Sigmoid colon (tissue), 7 donors: Measurements from ENCODE around the gene CLEC4G. TPM values are rescaled to one million over a fixed set of nuclear protein-coding genes. Genes with fewer than 3 reads are reported as not detected.

Experiments used
- DNase-seq: peaks from one replicate; pipeline ENCODE4 v3.0.0-alpha.2; 2019
- H3K27ac ChIP-seq, 4 donors: fragments of 200-600 bp; sonication (generic); one replicate each; pipeline ENCODE4 v1.5.1; 2016 to 2019; ENCODE audit warnings: mild to moderate bottlenecking in 1 of 4
- H3K27me3 ChIP-seq, 3 donors: fragments of 200-600 bp; sonication (generic); one replicate each; pipeline ENCODE4 v1.5.1; 2019; ENCODE audit warnings: mild to moderate bottlenecking in 1 of 3
- H3K36me3 ChIP-seq, 4 donors: fragments of 200-600 bp; sonication (generic); one replicate each; pipeline ENCODE4 v1.5.1; 2016 to 2019
- H3K4me1 ChIP-seq, 4 donors: fragments of 200-600 bp; sonication (generic); one replicate each; pipeline ENCODE4 v1.5.1; 2017 to 2019
- H3K4me3 ChIP-seq, 4 donors: fragments of 200-600 bp; sonication (generic); one replicate each; pipeline ENCODE4 v1.5.1; 2017 to 2019; ENCODE audit warnings: mild to moderate bottlenecking in 2 of 4, moderate library complexity in 1 of 4
- H3K9me3 ChIP-seq, 4 donors: fragments of 200-600 bp in 3 of 4; sonication (generic) in 3 of 4; one replicate each; pipeline versions ENCODE4 v1.5.1 to v1.6.1; 2013 to 2019
- EP300 ChIP-seq, 4 donors: sonication (generic); formaldehyde crosslinking; IDR thresholded peaks; one replicate each; pipeline ENCODE4 v1.6.1; 2017; ENCODE audit warnings: antibody characterized with exemption in 4 of 4
- POLR2A ChIP-seq, 2 donors: fragments of 450-650 bp; IDR thresholded peaks; one replicate each; pipeline ENCODE4 v1.6.1; 2016; ENCODE audit warnings: antibody characterized with exemption in 2 of 2, mild to moderate bottlenecking in 2 of 2, moderate library complexity in 2 of 2
- POLR2AphosphoS5 ChIP-seq, 4 donors: sonication (generic); formaldehyde crosslinking; IDR thresholded peaks; one replicate each; pipeline ENCODE4 v1.6.1; 2017; ENCODE audit warnings: antibody characterized with exemption in 4 of 4
- WGBS, 2 donors: extraction: QIAGEN DNeasy Blood & Tissue Kit; methylation state at CpG; one replicate each; pipeline ENCODE4 v1.1.7; 2013; 5-methylcytosine and 5-hydroxymethylcytosine counted together
- intact Hi-C: fragments of 100-400 bp; cut with DNase I; formaldehyde crosslinking; loops from one replicate; pipeline ENCODE4 v1.15.1; 2023
- polyA plus RNA-seq, 3 donors: library from polyadenylated mRNA; stranded (reverse); fragments of 200-250 nt; gene quantifications; one replicate each; pipeline ENCODE4 v1.2.3, GENCODE V29; 2013
- total RNA-seq, 4 donors: library from RNA; depleted of rRNA; stranded (reverse); fragments of >200 nt; gene quantifications; one replicate each; pipeline ENCODE4 v1.1.0, GENCODE V29; 2016
- TF ChIP-seq, protein P1 (sequence below), 4 experiments: fragments of 450-650 bp in 3 of 4; fragments of 200-600 bp in 1 of 4; IDR thresholded peaks; one replicate each; pipeline ENCODE4 v1.5.1; 2016 to 2019; ENCODE audit warnings: antibody characterized with exemption in 4 of 4, mild to moderate bottlenecking in 3 of 4, moderate library complexity in 2 of 4
- donor health status: healthy with polysubstance abuse.
- donor health status: Bipolar disorder and iron deficiency.
- donor health status: healthy.

CLEC4G gene
- total and polyA plus RNA-seq, 7 donors: 0.45 to 3.6 (median 2.2) TPM; not detected in 1

DNA sequence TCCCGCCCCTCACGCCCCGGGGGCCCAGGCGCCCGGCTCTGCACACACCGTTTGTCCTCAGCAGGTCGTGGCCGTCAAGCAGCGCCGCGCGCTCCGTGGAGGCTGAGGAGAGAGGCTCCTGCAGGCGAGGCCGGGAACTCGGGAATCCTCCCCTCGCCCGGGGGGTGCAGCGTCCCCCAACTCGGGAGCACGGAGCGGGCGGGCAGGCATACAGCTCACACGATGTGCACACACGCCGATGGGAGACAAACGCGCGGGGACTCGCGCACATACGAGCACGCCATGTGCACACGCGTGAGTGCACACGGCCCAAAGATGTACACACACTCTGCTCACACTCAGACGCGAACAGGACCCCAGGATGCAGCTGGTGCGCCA lies 703 bp downstream of the CLEC4G start:
- Histone ChIP-seq H3K4me3 (no peak overlapping the region), H3K27ac (no peak overlapping the region), H3K4me1 (peaks cover 0 to 5% (median 2%) of the 10 kb centered on the region in 4 donors), H3K9me3 (no peaks in the 10 kb centered on the region), H3K36me3 (no peaks in the 10 kb centered on the region), H3K27me3 (peaks cover 11 to 56% (median 41%) of the 10 kb centered on the region in 3 donors)
- WGBS, 2 donors: 63 to 75% methylated on average over 39 of the region's 39 CpGs
- intact Hi-C loops: no loop called here
- TF ChIP-seq POLR2AphosphoS5 (IDR thresholded peaks at IDR 0.05) (no peak), EP300 (IDR thresholded peaks at IDR 0.05) (no peak), POLR2A (IDR thresholded peaks at IDR 0.05) (no peak)
- TF ChIP-seq, protein P1, sequence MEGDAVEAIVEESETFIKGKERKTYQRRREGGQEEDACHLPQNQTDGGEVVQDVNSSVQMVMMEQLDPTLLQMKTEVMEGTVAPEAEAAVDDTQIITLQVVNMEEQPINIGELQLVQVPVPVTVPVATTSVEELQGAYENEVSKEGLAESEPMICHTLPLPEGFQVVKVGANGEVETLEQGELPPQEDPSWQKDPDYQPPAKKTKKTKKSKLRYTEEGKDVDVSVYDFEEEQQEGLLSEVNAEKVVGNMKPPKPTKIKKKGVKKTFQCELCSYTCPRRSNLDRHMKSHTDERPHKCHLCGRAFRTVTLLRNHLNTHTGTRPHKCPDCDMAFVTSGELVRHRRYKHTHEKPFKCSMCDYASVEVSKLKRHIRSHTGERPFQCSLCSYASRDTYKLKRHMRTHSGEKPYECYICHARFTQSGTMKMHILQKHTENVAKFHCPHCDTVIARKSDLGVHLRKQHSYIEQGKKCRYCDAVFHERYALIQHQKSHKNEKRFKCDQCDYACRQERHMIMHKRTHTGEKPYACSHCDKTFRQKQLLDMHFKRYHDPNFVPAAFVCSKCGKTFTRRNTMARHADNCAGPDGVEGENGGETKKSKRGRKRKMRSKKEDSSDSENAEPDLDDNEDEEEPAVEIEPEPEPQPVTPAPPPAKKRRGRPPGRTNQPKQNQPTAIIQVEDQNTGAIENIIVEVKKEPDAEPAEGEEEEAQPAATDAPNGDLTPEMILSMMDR (IDR thresholded peaks at IDR 0.05): no peak
- no peak for DNase-seq

DNA sequence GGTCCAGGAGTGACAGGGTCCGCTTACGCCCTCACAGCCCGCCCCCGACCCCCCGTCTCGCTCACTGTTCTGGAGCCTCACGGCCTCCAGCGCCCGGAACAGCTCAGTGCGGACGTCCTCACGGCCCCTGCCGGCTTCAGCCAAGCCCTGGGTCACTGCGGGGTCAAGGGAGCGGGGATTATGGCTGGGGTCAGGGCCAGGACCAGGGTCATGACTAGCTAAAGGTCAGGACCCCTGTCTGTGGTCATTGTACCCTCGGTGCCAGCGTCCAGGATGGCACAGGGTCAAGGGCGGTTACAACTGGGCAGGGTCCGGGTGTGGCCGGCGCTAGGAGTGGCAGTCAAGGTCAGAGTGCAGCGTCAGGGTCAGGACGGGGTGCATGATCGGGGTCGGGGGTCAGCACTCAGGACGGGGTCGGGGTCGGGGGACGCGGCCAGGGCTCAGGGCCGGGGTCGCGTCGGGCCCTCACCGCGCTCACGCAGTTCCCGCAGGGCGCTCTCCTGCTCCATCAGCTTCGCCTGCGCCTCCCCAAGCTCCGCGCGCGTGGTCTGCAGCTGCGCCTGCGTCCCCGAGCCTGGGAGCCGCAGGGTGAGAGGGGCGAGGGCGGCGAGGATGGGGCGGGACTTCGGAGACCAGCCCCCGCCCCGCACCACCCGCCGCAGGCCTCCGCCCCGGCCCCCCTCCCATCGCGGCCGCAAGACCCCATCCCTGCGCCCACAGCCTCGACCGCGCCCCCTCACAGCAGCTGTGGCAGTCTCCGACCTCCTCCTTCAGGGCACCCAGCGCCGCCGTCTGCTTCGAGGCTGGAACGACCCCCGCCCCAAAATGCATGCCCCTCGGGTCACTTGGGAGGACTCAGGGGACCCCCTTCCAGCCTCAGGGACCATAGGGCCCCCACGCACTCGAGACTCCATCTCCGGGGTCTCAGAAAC lies 1.4 kb downstream of the CLEC4G start:
- Histone ChIP-seq H3K36me3 (no peaks in the 10 kb centered on the region), H3K4me1 (peaks cover 0 to 5% (median 2%) of the 10 kb centered on the region in 4 donors), H3K9me3 (no peaks in the 10 kb centered on the region), H3K4me3 (no peak overlapping the region), H3K27me3 (peaks cover 11 to 56% (median 41%) of the 10 kb centered on the region in 3 donors), H3K27ac (no peak overlapping the region)
- 5 to 14% methylated on average over 78 of the region's 78 CpGs for WGBS, 2 donors
- no peak for TF ChIP-seq POLR2AphosphoS5 (IDR thresholded peaks at IDR 0.05)
- no peak for TF ChIP-seq EP300 (IDR thresholded peaks at IDR 0.05)
- no peak for TF ChIP-seq POLR2A (IDR thresholded peaks at IDR 0.05)
- TF ChIP-seq, protein P1 (IDR thresholded peaks at IDR 0.05): no peak
- intact Hi-C loops: no loop called here
- no peak for DNase-seq

DNA sequence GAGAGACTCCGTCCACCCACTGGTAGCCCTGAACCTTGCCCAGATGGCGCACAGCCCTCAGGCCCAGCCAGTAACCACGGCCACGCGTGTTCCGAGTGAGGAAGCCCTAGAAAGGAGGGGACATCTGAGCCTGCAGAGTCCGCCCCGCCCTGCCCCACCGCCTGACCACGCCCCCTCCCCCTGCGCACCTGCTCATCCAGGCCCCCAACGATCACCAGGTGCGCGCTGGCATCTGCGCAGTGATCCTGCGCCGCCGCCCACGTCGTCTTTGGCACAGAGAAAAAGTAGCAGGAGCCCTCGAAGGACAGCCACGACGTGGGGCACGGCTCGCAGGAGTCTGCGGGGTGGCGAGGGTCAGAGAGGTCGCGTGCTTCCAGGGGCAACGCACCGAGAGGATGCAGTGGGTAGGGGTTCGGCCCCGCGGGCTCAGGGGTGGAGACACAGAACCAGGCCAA lies 2.1 kb downstream of the CLEC4G start:
- intact Hi-C loops: no loop called here
- Histone ChIP-seq H3K27me3 (peaks cover 11 to 56% (median 41%) of the 10 kb centered on the region in 3 donors), H3K4me1 (peaks cover 0 to 5% (median 2%) of the 10 kb centered on the region in 4 donors), H3K27ac (no peak overlapping the region), H3K36me3 (no peaks in the 10 kb centered on the region), H3K4me3 (no peak overlapping the region), H3K9me3 (no peaks in the 10 kb centered on the region)
- TF ChIP-seq POLR2A (IDR thresholded peaks at IDR 0.05): no peak
- DNase-seq: no peak
- WGBS, 2 donors: 6 to 8% methylated on average over 34 of the region's 34 CpGs

DNA sequence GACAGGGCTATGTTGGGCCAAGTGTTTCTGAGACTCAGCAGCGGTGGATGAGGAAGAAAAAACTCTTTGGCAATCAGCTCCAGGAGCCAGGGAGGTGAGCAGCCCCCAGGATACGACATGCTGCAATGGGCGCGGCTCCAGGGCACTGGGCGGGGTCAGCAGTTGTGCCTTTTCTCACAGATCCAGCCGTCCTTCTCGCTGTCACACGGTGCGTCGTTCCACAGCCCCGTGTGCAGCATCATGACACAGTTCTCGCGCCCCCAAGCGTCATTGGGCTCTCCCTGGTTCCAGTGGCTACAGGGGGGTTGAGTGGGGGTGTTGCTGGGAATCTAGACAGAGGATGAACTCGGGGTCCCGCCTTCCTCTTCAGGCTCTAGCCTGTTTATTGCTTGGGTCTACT lies 2.7 kb downstream of the CLEC4G start:
- peaks cover 11 to 54% (median 41%) of the 10 kb centered on the region in 3 donors for H3K27me3 ChIP-seq
- H3K4me1 ChIP-seq: peaks cover 0 to 5% (median 2%) of the 10 kb centered on the region in 4 donors
- no peaks in the 10 kb centered on the region for H3K36me3 ChIP-seq
- no peak overlapping the region for H3K27ac ChIP-seq
- intact Hi-C loops: no loop called here
- no peak overlapping the region for H3K4me3 ChIP-seq
- 12 to 17% methylated on average over 16 of the region's 16 CpGs for WGBS, 2 donors
- TF ChIP-seq EP300 (IDR thresholded peaks at IDR 0.05): no peak
- TF ChIP-seq POLR2AphosphoS5 (IDR thresholded peaks at IDR 0.05): no peak
- TF ChIP-seq POLR2A (IDR thresholded peaks at IDR 0.05): no peak
- TF ChIP-seq, protein P1 (IDR thresholded peaks at IDR 0.05): no peak
- no peak for DNase-seq
- no peaks in the 10 kb centered on the region for H3K9me3 ChIP-seq

DNA sequence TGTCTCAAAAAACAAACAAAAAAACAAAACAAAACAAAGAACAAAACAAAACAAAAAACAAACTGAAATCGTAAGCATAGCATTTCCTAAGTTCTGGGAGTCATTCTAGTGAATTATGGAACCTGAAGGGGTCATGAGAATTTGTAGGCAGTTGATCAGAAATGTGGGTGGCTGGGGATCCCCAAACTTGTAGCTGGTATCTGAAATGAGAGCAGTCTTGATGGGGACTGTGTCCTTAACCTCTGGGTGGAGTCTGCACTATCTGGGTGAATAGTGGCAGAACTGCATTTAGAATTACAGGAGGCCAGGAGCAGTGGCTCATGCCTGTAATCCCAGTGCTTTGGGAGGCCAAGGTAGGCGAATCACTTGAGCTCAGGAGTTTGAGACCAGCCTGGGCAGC lies 6.1 kb downstream of the CLEC4G start:
- no peak for DNase-seq
- Histone ChIP-seq H3K27ac (no peak overlapping the region), H3K9me3 (no peaks in the 10 kb centered on the region), H3K27me3 (peaks cover 11 to 40% (median 25%) of the 10 kb centered on the region in 3 donors), H3K36me3 (no peaks in the 10 kb centered on the region), H3K4me3 (no peak overlapping the region), H3K4me1 (peaks cover 0 to 5% (median 2%) of the 10 kb centered on the region in 4 donors)
- 51 to 64% methylated on average over 2 of the region's 2 CpGs for WGBS, 2 donors
- no peak for TF ChIP-seq POLR2A (IDR thresholded peaks at IDR 0.05)
- no peak for TF ChIP-seq POLR2AphosphoS5 (IDR thresholded peaks at IDR 0.05)
- TF ChIP-seq EP300 (IDR thresholded peaks at IDR 0.05): no peak
- TF ChIP-seq, protein P1 (IDR thresholded peaks at IDR 0.05): no peak
- intact Hi-C loops: no loop called here
